Esophagus muscularis mucosa (tissue), 4 donors: ENCODE measurements around the gene PCDHGB6. TPM values are rescaled to one million over a fixed set of nuclear protein-coding genes. Genes with fewer than 3 reads are reported as not detected.
"Not testable (repeated sequence)": the region's sequence is repeated elsewhere in the genome, so short reads cannot be mapped to it uniquely, and the experiment has no call there.

Experiments used
- DNase-seq: peaks from one replicate; pipeline ENCODE4 v3.0.0-alpha.2; 2017; ENCODE audit errors: extremely low spot score
- H3K27ac ChIP-seq, 4 donors: fragments of 200-600 bp; sonication (generic); replicated peaks in 1 of 4; 1 replicate in 3 of 4; 2 replicates in 1 of 4; pipeline ENCODE4 v1.5.1; 2016 to 2019; ENCODE audit warnings: mild to moderate bottlenecking in 1 of 4
- H3K27me3 ChIP-seq, 4 donors: fragments of 200-600 bp; sonication (generic); one replicate each; pipeline versions ENCODE4 v1.5.1 to v1.6.0; 2016 to 2019
- H3K36me3 ChIP-seq, 4 donors: fragments of 200-600 bp; sonication (generic); one replicate each; pipeline ENCODE4 v1.5.1; 2016 to 2019
- H3K4me1 ChIP-seq, 4 donors: fragments of 200-600 bp; sonication (generic); one replicate each; pipeline ENCODE4 v1.5.1; 2016 to 2019
- H3K4me3 ChIP-seq, 4 donors: fragments of 200-600 bp; sonication (generic); 1 replicate in 2 of 4; 2 replicates in 2 of 4; pipeline ENCODE4 v1.5.1; 2016 to 2019; ENCODE audit warnings: mild to moderate bottlenecking in 4 of 4, moderate library complexity in 1 of 4
- H3K9me3 ChIP-seq, 4 donors: fragments of 200-600 bp; sonication (generic); 1 replicate in 3 of 4; 2 replicates in 1 of 4; pipeline ENCODE4 v1.5.1; 2016 to 2019
- CTCF ChIP-seq, 3 experiments: fragments of 200-600 bp in 2 of 3; fragments of 450-650 bp in 1 of 3; sonication (generic) in 2 of 3; IDR thresholded peaks; one replicate each; pipeline ENCODE4 v1.5.1; 2017 to 2019; ENCODE audit warnings: antibody characterized with exemption in 3 of 3, mild to moderate bottlenecking in 2 of 3, moderate library complexity in 1 of 3
- EP300 ChIP-seq: sonication (generic); formaldehyde crosslinking; IDR thresholded peaks from one replicate; pipeline ENCODE4 v1.6.1; 2017; ENCODE audit warnings: antibody characterized with exemption
- POLR2A ChIP-seq: fragments of 450-650 bp; IDR thresholded peaks from one replicate; pipeline ENCODE4 v1.6.1; 2017; ENCODE audit warnings: antibody characterized with exemption, moderate library complexity, mild to moderate bottlenecking, low read depth
- POLR2AphosphoS5 ChIP-seq, 2 donors: sonication (generic); formaldehyde crosslinking; IDR thresholded peaks; one replicate each; pipeline ENCODE4 v1.6.1; 2017; ENCODE audit warnings: antibody characterized with exemption in 2 of 2
- WGBS: methylation state at CpG from one replicate; pipeline ENCODE4 v1.1.5; 2018; 5-methylcytosine and 5-hydroxymethylcytosine counted together
- intact Hi-C: fragments of 100-400 bp; cut with DNase I; formaldehyde crosslinking; loops from one replicate; pipeline ENCODE4 v1.15.1; 2023
- total RNA-seq, 4 donors: library from RNA; depleted of rRNA; stranded (reverse); fragments of >200 nt; gene quantifications; one replicate each; pipeline versions ENCODE4 v1.1.0 to v1.2.1, GENCODE V29; 2016

The PCDHGB6 gene
- total RNA-seq, 4 donors from 2014 or later, result 6.2 to 8.4 (median 7.4) TPM

- intact Hi-C loops, result no loop called here
- Histone ChIP-seq H3K27me3 (no peaks in the 10 kb centered on the region), H3K36me3 (peaks cover 0 to 15% (median 6%) of the 10 kb centered on the region in 4 donors), H3K4me1 (no peaks in the 10 kb centered on the region), H3K4me3 (no peak overlapping the region), H3K9me3 (peaks cover 38 to 100% (median 98%) of the 10 kb centered on the region in 4 donors), H3K27ac (no peak overlapping the region)
- WGBS, result 41% methylated on average over 48 of the region's 53 CpGs
- no peak for TF ChIP-seq POLR2A
- TF ChIP-seq CTCF (IDR thresholded peaks at IDR 0.05), result no peak
- no peak for TF ChIP-seq POLR2AphosphoS5 (IDR thresholded peaks at IDR 0.05)
- TF ChIP-seq EP300, result no peak
- DNase-seq, result no peak
Measured at GRCh38 chr5:141427783-141428426, 20.1 kb downstream of the PCDHGB6 start.

GRCh38 chr5:141430332-141431113 lies 22.7 kb downstream of the PCDHGB6 start, which contains the start of gene PCDHGA12:
TSS of gene PCDHGA12 (plus strand) at chr5:141430507. CDS start at chr5:141430760, 253 bp downstream.
- no peak for DNase-seq
- WGBS, result 21% methylated on average over 29 of the region's 33 CpGs
- no peaks in the 10 kb centered on the region for H3K27me3 ChIP-seq
- intact Hi-C loops, result no loop called here
- peak within 1 kb of the TSS; percentile 38 to 47 (median 41) for H3K4me3 ChIP-seq
- peak within 1 kb of the TSS in 2 of 4 donors; percentile 20 to 31 for H3K27ac ChIP-seq
- no peak for TF ChIP-seq EP300
- peak in 2 of 3 experiments; percentile 41 to 42 for TF ChIP-seq CTCF (IDR thresholded peaks at IDR 0.05)
- peaks cover 0 to 15% (median 6%) of the 10 kb centered on the region in 4 donors for H3K36me3 ChIP-seq
- H3K9me3 ChIP-seq, result peaks cover 32 to 100% (median 97%) of the 10 kb centered on the region in 4 donors
- H3K4me1 ChIP-seq, result no peaks in the 10 kb centered on the region

- no peak overlapping the region for H3K27ac ChIP-seq
- no peaks in the 10 kb centered on the region for H3K4me1 ChIP-seq
- intact Hi-C loops, result no loop called here
- DNase-seq, result no peak
- H3K9me3 ChIP-seq, result peaks cover 24 to 100% (median 97%) of the 10 kb centered on the region in 4 donors
- H3K27me3 ChIP-seq, result no peaks in the 10 kb centered on the region
- H3K36me3 ChIP-seq, result peaks cover 0 to 15% (median 3%) of the 10 kb centered on the region in 4 donors
- WGBS, result 23% methylated on average over 36 of the region's 37 CpGs
- no peak for TF ChIP-seq EP300
- no peak for TF ChIP-seq POLR2AphosphoS5 (IDR thresholded peaks at IDR 0.05)
- no peak for TF ChIP-seq CTCF (IDR thresholded peaks at IDR 0.05)
- TF ChIP-seq POLR2A, result no peak
- peak overlapping the region; percentile 38 to 47 (median 41) for H3K4me3 ChIP-seq
Measured at GRCh38 chr5:141431286-141431685, 23.5 kb downstream of the PCDHGB6 start.

- H3K4me1 ChIP-seq, intact Hi-C loops, H3K27ac ChIP-seq, DNase-seq, H3K36me3 ChIP-seq, H3K27me3 ChIP-seq, H3K4me3 ChIP-seq: not testable (repeated sequence)
- WGBS, result no CpG with 5 or more reads among the region's 38 CpGs
- H3K9me3 ChIP-seq, result peaks cover 24 to 100% (median 97%) of the 10 kb centered on the region in 4 donors
Measured at GRCh38 chr5:141432308-141432707, 24.5 kb downstream of the PCDHGB6 start.

- H3K27me3 ChIP-seq, H3K4me1 ChIP-seq, DNase-seq, H3K36me3 ChIP-seq, H3K27ac ChIP-seq, H3K4me3 ChIP-seq, intact Hi-C loops: not testable (repeated sequence)
- peaks cover 20 to 100% (median 96%) of the 10 kb centered on the region in 4 donors for H3K9me3 ChIP-seq
- 25% methylated on average over 8 of the region's 29 CpGs for WGBS
Measured at GRCh38 chr5:141432726-141433125, 24.9 kb downstream of the PCDHGB6 start.
